Right lobe of liver (tissue), 4 donors: Measurements from ENCODE around the gene GPC4.

ENCODE experiments used
- CTCF ChIP-seq, 4 donors: fragments of 200-600 bp in 3 of 4; fragments of 450-650 bp in 1 of 4; IDR thresholded peaks; one replicate each; pipeline versions ENCODE4 v1.5.1 to v1.8.0; 2016 to 2022; ENCODE audit warnings: antibody characterized with exemption in 4 of 4, mild to moderate bottlenecking in 2 of 4
- POLR2A ChIP-seq: fragments of 450-650 bp; IDR thresholded peaks from one replicate; pipeline ENCODE4 v1.6.1; 2017; ENCODE audit warnings: antibody characterized with exemption, mild to moderate bottlenecking
- donor health status: DM: no; HTN: no; CAD: no.
- donor health status: DM: no; HTN: no; CAD: no.
- donor health status: DM: no; HTN: yes; CAD: no.

GRCh38 chrX:133437766-133438165 is 22.5 kb upstream of the GPC4 start:
- TF ChIP-seq CTCF (IDR thresholded peaks at IDR 0.05) (no peak), POLR2A (no peak)
